Measurements from ENCODE around the gene POGK. TPM values are rescaled to one million over a fixed set of nuclear protein-coding genes. Genes with fewer than 3 reads are reported as not detected.

The POGK gene
- 14.0 and 17.3 TPM in 2 replicates for total RNA-seq

GRCh38 chr1:166838766-166839599, at the start of gene POGK:
TSS of gene POGK (plus strand) at chr1:166839475. CDS start at chr1:166840957, 1,482 bp downstream.

GRCh38 chr1:166875734-166876539, 36.7 kb downstream of the POGK start, which contains the start of gene TADA1:
TSS of gene TADA1 (minus strand) at chr1:166876264. CDS start at chr1:166876233, 31 bp downstream.

Other genes starting within 250 kb of the POGK start
- gene TADA1, start 36.8 kb downstream of the POGK start, total RNA-seq = 9.8 and 12.3 TPM in 2 replicates
- under 0.01 TPM in 2 replicates for gene ILDR2, start 136.1 kb downstream of the POGK start, total RNA-seq
- not detected in 2 replicates for gene MAEL, start 149.8 kb downstream of the POGK start, total RNA-seq

Data from bronchus fibroblast of lung (primary cell).